Keratinocyte (primary cell): Measurements from ENCODE around the gene TRIM27. TPM values are rescaled to one million over a fixed set of nuclear protein-coding genes. Genes with fewer than 3 reads are reported as not detected.
"Not testable (repeated sequence)": the region's sequence is repeated elsewhere in the genome, so short reads cannot be mapped to it uniquely, and the experiment has no call there.

Experiments used
- DNase-seq: peaks from one replicate; pipeline ENCODE4 v3.0.0-alpha.2; 2011; ENCODE audit warnings: low read depth, missing footprints, low spot score
- FAIRE-seq: peaks from 2 replicates; lab custom pipeline; 2011; peaks lifted over from hg19 to GRCh38; lab: Jason Lieb, UNC
- H2AFZ ChIP-seq: 2 replicates; pipeline ENCODE4 v1.6.0; 2012; ENCODE audit warnings: low read length, control low read depth, inconsistent platforms; ENCODE audit not compliant: control insufficient read depth
- H3K27ac ChIP-seq: 2 replicates; pipeline ENCODE4 v1.5.1; 2011; ENCODE audit warnings: low read length; ENCODE audit not compliant: control insufficient read depth, insufficient read depth
- H3K27me3 ChIP-seq: 3 replicates; pipeline ENCODE4 v1.6.0; 2011; ENCODE audit warnings: low read length; ENCODE audit not compliant: control insufficient read depth, insufficient read depth; ENCODE audit errors: extremely low read depth
- H3K36me3 ChIP-seq, 2 experiments: 2 replicates in 1 of 2; 3 replicates in 1 of 2; pipeline ENCODE4 v1.5.1; 2011; ENCODE audit warnings: low read length in 2 of 2, mild to moderate bottlenecking in 1 of 2; ENCODE audit not compliant: control insufficient read depth in 2 of 2, insufficient read depth in 2 of 2; ENCODE audit errors: extremely low read depth in 1 of 2
- H3K4me1 ChIP-seq: 3 replicates; pipeline ENCODE4 v1.5.1; 2011; ENCODE audit warnings: low read length; ENCODE audit not compliant: control insufficient read depth, insufficient read depth; ENCODE audit errors: extremely low read depth
- H3K4me2 ChIP-seq: 3 replicates; pipeline ENCODE4 v1.6.0; 2011; ENCODE audit warnings: low read depth, low read length; ENCODE audit not compliant: control insufficient read depth, insufficient read depth; ENCODE audit errors: extremely low read depth
- H3K4me3 ChIP-seq, 3 experiments: fragments of 200-600 bp in 1 of 3; sonication (generic) in 1 of 3; 2 replicates in 2 of 3; 3 replicates in 1 of 3; pipeline ENCODE4 v1.5.1; 2011 to 2016; ENCODE audit warnings: low read length in 3 of 3, mild to moderate bottlenecking in 3 of 3, control low read depth in 2 of 3, inconsistent platforms in 1 of 3, low read depth in 1 of 3, mixed read lengths in 1 of 3, mixed run types in 1 of 3, moderate library complexity in 1 of 3; ENCODE audit not compliant: control insufficient read depth in 2 of 3, insufficient read depth in 2 of 3; ENCODE audit errors: extremely low read depth in 1 of 3
- H3K79me2 ChIP-seq: 2 replicates; pipeline ENCODE4 v1.6.0; 2012; ENCODE audit warnings: low read length; ENCODE audit not compliant: control insufficient read depth, insufficient read depth
- H3K9ac ChIP-seq: 3 replicates; pipeline ENCODE4 v1.6.0; 2011; ENCODE audit warnings: low read length; ENCODE audit not compliant: control insufficient read depth, insufficient read depth; ENCODE audit errors: extremely low read depth
- H3K9me1 ChIP-seq: 3 replicates; pipeline ENCODE4 v1.6.0; 2011; ENCODE audit warnings: low read length; ENCODE audit not compliant: control insufficient read depth, insufficient read depth; ENCODE audit errors: extremely low read depth
- H3K9me3 ChIP-seq: 2 replicates; pipeline ENCODE4 v1.5.1; 2012; ENCODE audit warnings: low read depth, low read length; ENCODE audit not compliant: control insufficient read depth
- H4K20me1 ChIP-seq: 3 replicates; pipeline ENCODE4 v1.6.0; 2011; ENCODE audit warnings: low read length; ENCODE audit not compliant: control insufficient read depth, insufficient read depth; ENCODE audit errors: extremely low read depth
- EZH2 ChIP-seq: IDR thresholded peaks from one replicate; pipeline ENCODE4 v1.6.1; 2012; ENCODE audit warnings: inconsistent platforms, mild to moderate bottlenecking, low read length, moderate library complexity
- dilution Hi-C: fragments of 300-500 bp; cut with MboI; formaldehyde crosslinking; loops from one replicate; pipeline ENCODE4 v1.7.0; 2020; ENCODE audit warnings: low sequenced_read_pairs; ENCODE audit not compliant: extremely low pct_ligation_motif_present
- polyA plus RNA-seq, 5 experiments: library from polyadenylated mRNA; depleted of rRNA in 3 of 5; stranded (reverse) in 3 of 5; stranded (forward) in 1 of 5; unstranded in 1 of 5; fragments of >200 nt; gene quantifications; 1 replicate in 1 of 5; 2 replicates in 3 of 5; 3 replicates in 1 of 5; pipeline versions ENCODE4 v1.2.1 to v1.2.3, GENCODE V29; 2011 to 2012; ENCODE audit warnings: missing spikeins in 2 of 5, low read depth in 1 of 5, low replicate concordance in 1 of 5
- TF ChIP-seq, protein P1 (sequence below), 3 experiments: IDR thresholded peaks in 1 of 3; conservative IDR thresholded peaks in 1 of 3; optimal IDR thresholded peaks in 1 of 3; 2 replicates in 2 of 3; 3 replicates in 1 of 3; pipeline versions ENCODE3 to v1.5.1; 2011; ENCODE audit warnings: low read length in 3 of 3, mild to moderate bottlenecking in 3 of 3, moderate library complexity in 2 of 3, control low read depth in 1 of 3, inconsistent platforms in 1 of 3; ENCODE audit not compliant: insufficient read depth in 2 of 3; ENCODE audit errors: extremely low read depth in 1 of 3

The TRIM27 gene
- polyA plus RNA-seq, 1 donor (not counting 4 experiments of a cell fraction or from before 2014, with no cell fraction given): 47.3 TPM

DNA sequence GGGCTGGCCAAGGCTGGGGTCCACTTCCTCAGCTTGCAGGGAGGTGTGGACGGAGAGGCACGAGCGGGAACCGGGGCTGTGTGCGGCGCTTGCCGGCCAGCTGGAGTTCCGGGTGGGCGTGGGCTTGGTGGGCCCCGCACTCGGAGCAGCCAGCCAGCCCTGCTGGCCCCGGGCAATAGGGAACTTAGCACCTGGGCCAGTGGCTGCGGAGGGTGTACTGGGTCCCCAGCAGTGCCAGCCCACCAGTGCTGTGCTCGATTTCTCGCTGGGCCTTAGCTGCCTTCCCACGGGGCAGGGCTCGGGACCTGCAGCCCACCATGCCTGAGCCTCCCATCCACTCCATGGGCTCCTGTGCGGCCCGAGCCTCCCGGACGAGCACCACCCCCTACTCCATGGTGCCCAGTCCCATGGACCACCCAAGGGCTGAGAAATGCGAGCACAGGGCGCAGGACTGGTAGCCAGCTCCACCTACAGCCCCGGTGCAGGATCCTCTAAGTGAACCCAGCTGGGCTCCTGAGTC, 34.1 kb upstream of the TRIM27 start:
- H2AFZ ChIP-seq, H3K36me3 ChIP-seq, H3K9me3 ChIP-seq, H3K4me3 ChIP-seq, DNase-seq, FAIRE-seq, dilution Hi-C loops, H3K9me1 ChIP-seq, H4K20me1 ChIP-seq, H3K9ac ChIP-seq, H3K79me2 ChIP-seq, H3K27me3 ChIP-seq, H3K4me2 ChIP-seq, H3K27ac ChIP-seq: not testable (repeated sequence)
- peaks cover 11% of the 10 kb centered on the region for H3K4me1 ChIP-seq

DNA sequence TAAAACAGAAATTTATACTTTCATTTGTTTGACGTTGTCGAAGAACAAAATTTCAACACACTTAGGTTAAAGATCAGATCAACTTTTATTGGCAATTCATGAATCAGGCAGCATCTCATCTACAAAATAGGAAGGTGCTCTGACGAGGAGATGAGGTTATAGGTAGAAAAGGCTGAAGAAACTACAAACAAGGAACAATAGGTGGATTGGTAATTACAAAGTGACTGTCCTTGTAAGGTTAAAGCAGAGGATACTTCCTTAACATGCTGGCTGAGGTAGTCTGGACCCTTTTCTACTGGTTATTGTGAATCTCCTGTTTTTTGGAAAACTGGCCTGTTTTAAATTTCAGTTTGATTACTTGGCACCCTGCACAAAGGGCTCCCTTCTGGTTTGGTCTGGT, 32.5 kb upstream of the TRIM27 start:
- no peak overlapping the region for H3K9ac ChIP-seq
- peaks cover 11% of the 10 kb centered on the region for H3K4me1 ChIP-seq
- H3K9me1 ChIP-seq: no peaks in the 10 kb centered on the region
- FAIRE-seq: no peak
- no peaks in the 10 kb centered on the region for H4K20me1 ChIP-seq
- TF ChIP-seq EZH2: no peak
- H3K27ac ChIP-seq: no peak overlapping the region
- H3K79me2 ChIP-seq: no peaks in the 10 kb centered on the region
- no peaks in the 10 kb centered on the region for H3K36me3 ChIP-seq
- no peak overlapping the region for H3K4me3 ChIP-seq
- H2AFZ ChIP-seq: no peak overlapping the region
- H3K4me2 ChIP-seq: no peak overlapping the region
- no peak for DNase-seq
- H3K9me3 ChIP-seq: no peaks in the 10 kb centered on the region
- dilution Hi-C loops: no loop called here
- no peaks in the 10 kb centered on the region for H3K27me3 ChIP-seq

DNA sequence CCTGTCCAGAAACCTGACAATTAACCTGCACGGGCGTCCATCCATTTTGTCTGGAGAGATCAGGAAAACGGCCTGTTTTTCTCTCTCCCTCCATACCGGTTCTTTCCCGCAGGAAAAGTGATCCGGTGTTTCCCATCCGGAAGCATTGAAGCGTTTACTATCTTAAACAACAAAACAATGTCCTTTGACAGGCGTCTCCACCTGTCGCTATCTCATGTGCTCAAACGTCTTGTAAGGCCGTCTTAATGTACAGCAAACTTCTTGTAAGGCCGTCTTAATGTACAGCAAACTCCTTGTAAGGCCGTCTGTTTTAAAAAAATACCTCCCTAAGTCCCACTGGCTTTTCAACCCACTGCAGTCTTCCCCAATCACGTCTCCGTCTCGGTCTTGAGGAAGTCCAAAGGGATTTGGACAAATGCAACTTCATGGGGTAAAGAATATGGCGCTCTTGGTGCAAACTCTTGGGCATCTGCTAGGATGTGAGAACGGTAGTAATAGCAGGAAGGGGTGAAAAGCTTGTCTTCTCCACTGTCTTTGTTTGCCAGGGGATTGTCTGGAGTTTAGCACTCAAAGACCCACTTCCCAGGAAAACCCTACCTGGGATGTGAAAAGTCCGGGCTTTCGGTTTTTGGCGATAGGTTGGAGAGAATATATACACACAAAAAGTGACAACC, 29.9 kb upstream of the TRIM27 start:
- DNase-seq: no peak
- peak overlapping the region; percentile 27 to 73 (median 53) for H3K4me3 ChIP-seq
- H3K27me3 ChIP-seq: no peaks in the 10 kb centered on the region
- no peak for TF ChIP-seq EZH2
- TF ChIP-seq, protein P1, sequence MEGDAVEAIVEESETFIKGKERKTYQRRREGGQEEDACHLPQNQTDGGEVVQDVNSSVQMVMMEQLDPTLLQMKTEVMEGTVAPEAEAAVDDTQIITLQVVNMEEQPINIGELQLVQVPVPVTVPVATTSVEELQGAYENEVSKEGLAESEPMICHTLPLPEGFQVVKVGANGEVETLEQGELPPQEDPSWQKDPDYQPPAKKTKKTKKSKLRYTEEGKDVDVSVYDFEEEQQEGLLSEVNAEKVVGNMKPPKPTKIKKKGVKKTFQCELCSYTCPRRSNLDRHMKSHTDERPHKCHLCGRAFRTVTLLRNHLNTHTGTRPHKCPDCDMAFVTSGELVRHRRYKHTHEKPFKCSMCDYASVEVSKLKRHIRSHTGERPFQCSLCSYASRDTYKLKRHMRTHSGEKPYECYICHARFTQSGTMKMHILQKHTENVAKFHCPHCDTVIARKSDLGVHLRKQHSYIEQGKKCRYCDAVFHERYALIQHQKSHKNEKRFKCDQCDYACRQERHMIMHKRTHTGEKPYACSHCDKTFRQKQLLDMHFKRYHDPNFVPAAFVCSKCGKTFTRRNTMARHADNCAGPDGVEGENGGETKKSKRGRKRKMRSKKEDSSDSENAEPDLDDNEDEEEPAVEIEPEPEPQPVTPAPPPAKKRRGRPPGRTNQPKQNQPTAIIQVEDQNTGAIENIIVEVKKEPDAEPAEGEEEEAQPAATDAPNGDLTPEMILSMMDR (optimal IDR thresholded peaks at IDR 0.05 in 1 of 3, IDR thresholded peaks at IDR 0.05 in 1 of 3, conservative IDR thresholded peaks at IDR 0.05 in 1 of 3; ENCODE audit: extremely low read depth in 1 of 3, insufficient read depth in 2 of 3, low read length in 3 of 3): no peak
- peak overlapping the region; percentile 78 for H3K4me2 ChIP-seq
- H3K9me1 ChIP-seq: no peaks in the 10 kb centered on the region
- H3K9ac ChIP-seq: peak overlapping the region; percentile 59
- H3K9me3 ChIP-seq: no peaks in the 10 kb centered on the region
- dilution Hi-C loops: no loop called here
- peak overlapping the region; percentile 77 for H2AFZ ChIP-seq
- FAIRE-seq: no peak
- no peaks in the 10 kb centered on the region for H3K79me2 ChIP-seq
- no peaks in the 10 kb centered on the region for H3K36me3 ChIP-seq
- H4K20me1 ChIP-seq: no peaks in the 10 kb centered on the region
- peak overlapping the region; percentile 22 for H3K27ac ChIP-seq
- peaks cover 7% of the 10 kb centered on the region for H3K4me1 ChIP-seq
